SK-N-SH (cell line): Measurements from ENCODE around the gene DPF3. TPM values are rescaled to one million over a fixed set of nuclear protein-coding genes. Genes with fewer than 3 reads are reported as not detected.

Experiments
- CTCF ChIA-PET: fragments of 300-600, 350-600 bp; formaldehyde crosslinking; extraction: SDS; loops from one replicate; lab custom pipeline; 2021; lab: Yijun Ruan, JAX
- POLR2A ChIA-PET: fragments of 350-600 bp; sonication (Branson Sonifier 250); formaldehyde crosslinking; extraction: SDS; loops from one replicate; lab custom pipeline; 2020; ENCODE audit warnings: antibody characterized with exemption, inconsistent platforms; lab: Yijun Ruan, JAX
- DNase-seq: peaks from one replicate; pipeline ENCODE4 v3.0.0; 2012
- H2AFZ ChIP-seq: fragments of 200-600 bp; sonication (generic); 2 replicates; pipeline ENCODE4 v1.8.1; 2016; ENCODE audit warnings: antibody characterized with exemption, mild to moderate bottlenecking, low read depth
- H3F3A ChIP-seq: fragments of 200-600 bp; sonication (generic); replicated peaks from 2 replicates; pipeline ENCODE3; 2016; ENCODE audit warnings: antibody characterized with exemption, mild to moderate bottlenecking; ENCODE audit not compliant: insufficient read depth
- H3K27ac ChIP-seq, 2 experiments: fragments of 200-500 bp in 1 of 2; fragments of 200-600 bp in 1 of 2; sonication (Bioruptor generic) in 1 of 2; sonication (generic), shearing (Covaris generic) in 1 of 2; 2 replicates each; pipeline versions ENCODE4 v1.5.1 to v1.6.1; 2014 to 2016; ENCODE audit warnings: low read depth in 2 of 2, inconsistent platforms in 1 of 2, low read length in 1 of 2, mild to moderate bottlenecking in 1 of 2, mixed read lengths in 1 of 2
- H3K27me3 ChIP-seq: fragments of 200-600 bp; sonication (generic), shearing (Covaris generic); 2 replicates; pipeline ENCODE4 v1.6.1; 2016; ENCODE audit warnings: mixed run types; ENCODE audit not compliant: insufficient read depth
- H3K36me3 ChIP-seq, 2 experiments: fragments of 200-500 bp in 1 of 2; fragments of 200-600 bp in 1 of 2; sonication (Bioruptor generic) in 1 of 2; sonication (generic) in 1 of 2; replicated peaks in 1 of 2; 2 replicates each; pipeline versions ENCODE3 to v1.5.1; 2014 to 2016; ENCODE audit warnings: low read length in 1 of 2, mild to moderate bottlenecking in 1 of 2; ENCODE audit not compliant: insufficient read depth in 2 of 2, control insufficient read depth in 1 of 2
- H3K4me1 ChIP-seq, 2 experiments: fragments of 200-500 bp in 1 of 2; fragments of 200-600 bp in 1 of 2; sonication (Bioruptor generic) in 1 of 2; sonication (generic), shearing (Covaris generic) in 1 of 2; 2 replicates each; pipeline versions ENCODE4 v1.5.1 to v1.6.1; 2014 to 2016; ENCODE audit warnings: low read depth in 1 of 2, low read length in 1 of 2, mixed run types in 1 of 2; ENCODE audit not compliant: insufficient read depth in 2 of 2, control insufficient read depth in 1 of 2
- H3K4me2 ChIP-seq: fragments of 200-600 bp; sonication (generic), shearing (Covaris generic); 2 replicates; pipeline ENCODE4 v1.6.1; 2017; ENCODE audit warnings: mixed run types
- H3K4me3 ChIP-seq, 2 experiments: fragments of 200-500 bp in 1 of 2; fragments of 200-600 bp in 1 of 2; sonication (Bioruptor generic) in 1 of 2; sonication (generic), shearing (Covaris generic) in 1 of 2; 2 replicates each; pipeline versions ENCODE4 v1.5.1 to v1.8.1; 2014 to 2016; ENCODE audit warnings: low read depth in 2 of 2, inconsistent platforms in 1 of 2, low read length in 1 of 2, mild to moderate bottlenecking in 1 of 2, mixed read lengths in 1 of 2, moderate library complexity in 1 of 2
- H3K79me2 ChIP-seq: fragments of 200-600 bp; sonication (generic); 2 replicates; pipeline ENCODE4 v1.8.1; 2017; ENCODE audit warnings: mild to moderate bottlenecking; ENCODE audit not compliant: insufficient read depth
- H3K9ac ChIP-seq: fragments of 200-600 bp; sonication (generic); 2 replicates; pipeline ENCODE4 v1.6.1; 2017; ENCODE audit warnings: mixed run types
- H3K9me2 ChIP-seq: fragments of 200-600 bp; sonication (generic); 2 replicates; pipeline ENCODE4 v1.6.1; 2017; ENCODE audit warnings: mixed run types
- H3K9me3 ChIP-seq: fragments of 200-600 bp; sonication (generic); 2 replicates; pipeline ENCODE4 v1.6.1; 2017; ENCODE audit warnings: mixed run types, mild to moderate bottlenecking, moderate library complexity
- H4K20me1 ChIP-seq: fragments of 200-600 bp; sonication (generic); 2 replicates; pipeline ENCODE4 v1.6.1; 2017; ENCODE audit warnings: mild to moderate bottlenecking, mixed run types; ENCODE audit not compliant: insufficient read depth
- ELF1 ChIP-seq: IDR thresholded peaks from 2 replicates; pipeline ENCODE4 v1.4.0; 2012
- EP300 ChIP-seq, 2 experiments: IDR thresholded peaks; 2 replicates each; pipeline versions ENCODE4 v1.4.0 to v1.6.1; 2012; ENCODE audit warnings: borderline replicate concordance in 1 of 2, low read depth in 1 of 2, low read length in 1 of 2
- FOSL2 ChIP-seq: IDR thresholded peaks from 2 replicates; pipeline ENCODE4 v1.4.0; 2012; ENCODE audit warnings: low read depth, mild to moderate bottlenecking, moderate library complexity, borderline replicate concordance
- FOXJ3 ChIP-seq: sonication (generic); formaldehyde crosslinking; IDR thresholded peaks from 2 replicates; pipeline ENCODE4 v1.5.1; 2020; ENCODE audit warnings: mild to moderate bottlenecking, missing genetic modification reagents
- FOXM1 ChIP-seq: IDR thresholded peaks from 2 replicates; pipeline ENCODE4 v1.4.0; 2012; ENCODE audit warnings: low read depth, mild to moderate bottlenecking
- GABPA ChIP-seq: IDR thresholded peaks from 2 replicates; pipeline ENCODE4 v1.4.0; 2012; ENCODE audit warnings: low read depth, mild to moderate bottlenecking
- GATA2 ChIP-seq: sonication (generic); formaldehyde crosslinking; IDR thresholded peaks from 2 replicates; pipeline ENCODE4 v1.5.0; 2020; ENCODE audit warnings: mild to moderate bottlenecking, missing genetic modification reagents
- JUND ChIP-seq: IDR thresholded peaks from 2 replicates; pipeline ENCODE4 v1.4.0; 2012
- MXI1 ChIP-seq: IDR thresholded peaks from 2 replicates; pipeline ENCODE4 v1.6.1; 2012; ENCODE audit warnings: mild to moderate bottlenecking, low read depth, low read length, improper control_type of control experiment
- NRF1 ChIP-seq: IDR thresholded peaks from 2 replicates; pipeline ENCODE4 v1.6.1; 2012; ENCODE audit warnings: low read depth, mild to moderate bottlenecking, low read length
- POLR2AphosphoS5 ChIP-seq: IDR thresholded peaks from 2 replicates; pipeline ENCODE4 v1.6.1; 2012; ENCODE audit warnings: low read depth, low read length
- RAD21 ChIP-seq: IDR thresholded peaks from 2 replicates; pipeline ENCODE4 v1.6.1; 2012; ENCODE audit warnings: mild to moderate bottlenecking, low read length
- RFX5 ChIP-seq: IDR thresholded peaks from 2 replicates; pipeline ENCODE4 v1.6.1; 2012; ENCODE audit warnings: mild to moderate bottlenecking, improper control_type of control experiment, low read length
- SMC3 ChIP-seq: IDR thresholded peaks from 2 replicates; pipeline ENCODE4 v1.6.1; 2012; ENCODE audit warnings: low read depth, low read length, improper control_type of control experiment
- TAF1 ChIP-seq: IDR thresholded peaks from 2 replicates; pipeline ENCODE4 v1.6.1; 2012; ENCODE audit warnings: low read depth, mild to moderate bottlenecking, low read length, moderate library complexity, borderline replicate concordance
- TCF12 ChIP-seq: IDR thresholded peaks from 2 replicates; pipeline ENCODE4 v1.4.0; 2012
- WGBS: methylation state at CpG from one replicate; pipeline ENCODE4 v1.1.6; 2017; ENCODE audit warnings: low lambda C conversion rate; 5-methylcytosine and 5-hydroxymethylcytosine counted together
- polyA plus RNA-seq, 3 experiments: library from polyadenylated mRNA; depleted of rRNA; stranded (reverse); fragments of >200 nt; gene quantifications; 2 replicates each; pipeline ENCODE4 v1.2.3, GENCODE V29; 2012
- TF ChIP-seq, protein P1 (sequence below): fragments of 200-600 bp; sonication (generic); IDR thresholded peaks from 2 replicates; pipeline ENCODE4 v1.6.1; 2017; ENCODE audit warnings: antibody characterized with exemption, mild to moderate bottlenecking, moderate library complexity
- TF ChIP-seq, protein P2 (sequence below): IDR thresholded peaks from 2 replicates; pipeline ENCODE4 v1.6.1; 2012; ENCODE audit warnings: mild to moderate bottlenecking, low read depth, low read length, moderate library complexity
- TF ChIP-seq, protein P3 (sequence below): IDR thresholded peaks from 2 replicates; pipeline ENCODE4 v1.4.0; 2012; ENCODE audit warnings: low read depth
- TF ChIP-seq, protein P4 (sequence below): fragments of 150-350 bp; IDR thresholded peaks from 2 replicates; pipeline ENCODE4 v1.6.1; 2016; ENCODE audit warnings: mild to moderate bottlenecking, low read depth, low read length
- TF ChIP-seq, protein P5 (sequence below): IDR thresholded peaks from 2 replicates; pipeline ENCODE4 v1.4.0; 2012; ENCODE audit warnings: low read depth, borderline replicate concordance

DPF3 gene
- polyA plus RNA-seq, 1 of the 3 experiments (the other 2 are of a cell fraction): 2.8 TPM

DNA sequence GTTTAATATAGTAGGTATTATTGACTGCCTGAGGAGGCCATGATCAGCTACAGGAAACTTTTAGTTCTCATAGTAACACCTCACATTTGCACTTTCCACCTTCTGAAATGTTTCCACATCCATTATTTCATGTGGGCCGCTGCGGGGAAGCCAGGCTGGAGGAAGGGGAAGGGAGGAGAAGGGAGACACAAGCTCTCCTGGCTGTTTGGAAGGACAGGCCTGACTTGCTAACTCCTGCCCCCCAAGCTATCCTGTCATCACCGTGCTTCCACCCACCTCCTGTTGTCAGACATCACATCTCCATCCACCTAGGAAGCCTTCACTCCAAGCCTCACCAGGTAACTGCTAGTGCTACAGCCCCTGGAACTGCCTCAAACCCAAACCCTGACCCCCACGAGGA, 9.5 kb downstream of the DPF3 start (continued):
- TF ChIP-seq FOXJ3 (CRISPR knock-in tag): no peak
- no peak for TF ChIP-seq TCF12
- no peak for TF ChIP-seq FOSL2

DNA sequence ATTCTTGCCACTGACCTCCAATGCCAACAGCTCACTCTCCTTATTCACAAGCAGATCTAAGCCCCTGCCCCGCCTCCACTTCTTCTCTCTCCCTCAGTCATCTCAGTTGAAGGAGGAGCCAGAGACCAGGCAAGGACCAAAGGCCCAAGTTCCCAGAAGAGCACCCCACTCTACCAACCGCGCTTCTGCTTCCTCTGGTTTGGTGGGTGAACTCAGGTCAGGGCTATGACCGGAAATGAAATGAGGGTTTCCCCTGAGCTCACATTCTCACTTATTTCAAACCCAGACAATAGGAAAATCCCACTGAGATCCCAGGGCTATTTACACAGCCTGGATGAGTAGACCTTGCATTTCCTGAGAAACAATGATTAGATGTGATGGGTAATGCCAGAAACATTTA, 9.9 kb downstream of the DPF3 start:
- ChIA-PET CTCF (interaction anchor here (1.0 to 2.3 kb wide), 3 partner anchors 8 to 364 kb away, joined by 3 to 5 read pairs (median 4); partner anchors contain the start of gene DPF3), POLR2A (no interaction called here)
- Histone ChIP-seq H3F3A (no peaks in the 10 kb centered on the region), H3K4me1 (no peaks in the 10 kb centered on the region; a peak in 2 of 4 replicates), H3K27me3 (no peaks in the 10 kb centered on the region), H2AFZ (no peak overlapping the region), H3K4me3 (no peak overlapping the region), H3K27ac (no peak overlapping the region), H3K36me3 (no peaks in the 10 kb centered on the region), H3K79me2 (no peaks in the 10 kb centered on the region), H3K9me2 (no peaks in the 10 kb centered on the region), H3K9me3 (no peaks in the 10 kb centered on the region), H3K9ac (no peak overlapping the region), H4K20me1 (no peaks in the 10 kb centered on the region), H3K4me2 (no peak overlapping the region)
- no peak for DNase-seq
- TF ChIP-seq GABPA: no peak
- no peak for TF ChIP-seq JUND
- TF ChIP-seq, protein P1, sequence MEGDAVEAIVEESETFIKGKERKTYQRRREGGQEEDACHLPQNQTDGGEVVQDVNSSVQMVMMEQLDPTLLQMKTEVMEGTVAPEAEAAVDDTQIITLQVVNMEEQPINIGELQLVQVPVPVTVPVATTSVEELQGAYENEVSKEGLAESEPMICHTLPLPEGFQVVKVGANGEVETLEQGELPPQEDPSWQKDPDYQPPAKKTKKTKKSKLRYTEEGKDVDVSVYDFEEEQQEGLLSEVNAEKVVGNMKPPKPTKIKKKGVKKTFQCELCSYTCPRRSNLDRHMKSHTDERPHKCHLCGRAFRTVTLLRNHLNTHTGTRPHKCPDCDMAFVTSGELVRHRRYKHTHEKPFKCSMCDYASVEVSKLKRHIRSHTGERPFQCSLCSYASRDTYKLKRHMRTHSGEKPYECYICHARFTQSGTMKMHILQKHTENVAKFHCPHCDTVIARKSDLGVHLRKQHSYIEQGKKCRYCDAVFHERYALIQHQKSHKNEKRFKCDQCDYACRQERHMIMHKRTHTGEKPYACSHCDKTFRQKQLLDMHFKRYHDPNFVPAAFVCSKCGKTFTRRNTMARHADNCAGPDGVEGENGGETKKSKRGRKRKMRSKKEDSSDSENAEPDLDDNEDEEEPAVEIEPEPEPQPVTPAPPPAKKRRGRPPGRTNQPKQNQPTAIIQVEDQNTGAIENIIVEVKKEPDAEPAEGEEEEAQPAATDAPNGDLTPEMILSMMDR: no peak
- TF ChIP-seq, protein P2, sequence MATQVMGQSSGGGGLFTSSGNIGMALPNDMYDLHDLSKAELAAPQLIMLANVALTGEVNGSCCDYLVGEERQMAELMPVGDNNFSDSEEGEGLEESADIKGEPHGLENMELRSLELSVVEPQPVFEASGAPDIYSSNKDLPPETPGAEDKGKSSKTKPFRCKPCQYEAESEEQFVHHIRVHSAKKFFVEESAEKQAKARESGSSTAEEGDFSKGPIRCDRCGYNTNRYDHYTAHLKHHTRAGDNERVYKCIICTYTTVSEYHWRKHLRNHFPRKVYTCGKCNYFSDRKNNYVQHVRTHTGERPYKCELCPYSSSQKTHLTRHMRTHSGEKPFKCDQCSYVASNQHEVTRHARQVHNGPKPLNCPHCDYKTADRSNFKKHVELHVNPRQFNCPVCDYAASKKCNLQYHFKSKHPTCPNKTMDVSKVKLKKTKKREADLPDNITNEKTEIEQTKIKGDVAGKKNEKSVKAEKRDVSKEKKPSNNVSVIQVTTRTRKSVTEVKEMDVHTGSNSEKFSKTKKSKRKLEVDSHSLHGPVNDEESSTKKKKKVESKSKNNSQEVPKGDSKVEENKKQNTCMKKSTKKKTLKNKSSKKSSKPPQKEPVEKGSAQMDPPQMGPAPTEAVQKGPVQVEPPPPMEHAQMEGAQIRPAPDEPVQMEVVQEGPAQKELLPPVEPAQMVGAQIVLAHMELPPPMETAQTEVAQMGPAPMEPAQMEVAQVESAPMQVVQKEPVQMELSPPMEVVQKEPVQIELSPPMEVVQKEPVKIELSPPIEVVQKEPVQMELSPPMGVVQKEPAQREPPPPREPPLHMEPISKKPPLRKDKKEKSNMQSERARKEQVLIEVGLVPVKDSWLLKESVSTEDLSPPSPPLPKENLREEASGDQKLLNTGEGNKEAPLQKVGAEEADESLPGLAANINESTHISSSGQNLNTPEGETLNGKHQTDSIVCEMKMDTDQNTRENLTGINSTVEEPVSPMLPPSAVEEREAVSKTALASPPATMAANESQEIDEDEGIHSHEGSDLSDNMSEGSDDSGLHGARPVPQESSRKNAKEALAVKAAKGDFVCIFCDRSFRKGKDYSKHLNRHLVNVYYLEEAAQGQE: no peak
- TF ChIP-seq GATA2: no peak
- TF ChIP-seq, protein P3, sequence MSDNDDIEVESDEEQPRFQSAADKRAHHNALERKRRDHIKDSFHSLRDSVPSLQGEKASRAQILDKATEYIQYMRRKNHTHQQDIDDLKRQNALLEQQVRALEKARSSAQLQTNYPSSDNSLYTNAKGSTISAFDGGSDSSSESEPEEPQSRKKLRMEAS: no peak
- no peak for TF ChIP-seq NRF1
- no peak for TF ChIP-seq ELF1
- TF ChIP-seq, protein P4, sequence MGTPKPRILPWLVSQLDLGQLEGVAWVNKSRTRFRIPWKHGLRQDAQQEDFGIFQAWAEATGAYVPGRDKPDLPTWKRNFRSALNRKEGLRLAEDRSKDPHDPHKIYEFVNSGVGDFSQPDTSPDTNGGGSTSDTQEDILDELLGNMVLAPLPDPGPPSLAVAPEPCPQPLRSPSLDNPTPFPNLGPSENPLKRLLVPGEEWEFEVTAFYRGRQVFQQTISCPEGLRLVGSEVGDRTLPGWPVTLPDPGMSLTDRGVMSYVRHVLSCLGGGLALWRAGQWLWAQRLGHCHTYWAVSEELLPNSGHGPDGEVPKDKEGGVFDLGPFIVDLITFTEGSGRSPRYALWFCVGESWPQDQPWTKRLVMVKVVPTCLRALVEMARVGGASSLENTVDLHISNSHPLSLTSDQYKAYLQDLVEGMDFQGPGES: no peak
- no peak for TF ChIP-seq RFX5
- TF ChIP-seq EP300 (IDR thresholded peaks at IDR 0.05; ENCODE audit: borderline replicate concordance in 1 of 2, low read depth in 1 of 2, low read length in 1 of 2): no peak
- no peak for TF ChIP-seq MXI1
- no peak for TF ChIP-seq FOXM1
- no peak for TF ChIP-seq POLR2AphosphoS5
- no peak for TF ChIP-seq FOXJ3 (CRISPR knock-in tag)
- TF ChIP-seq TAF1: no peak
- TF ChIP-seq, protein P5, sequence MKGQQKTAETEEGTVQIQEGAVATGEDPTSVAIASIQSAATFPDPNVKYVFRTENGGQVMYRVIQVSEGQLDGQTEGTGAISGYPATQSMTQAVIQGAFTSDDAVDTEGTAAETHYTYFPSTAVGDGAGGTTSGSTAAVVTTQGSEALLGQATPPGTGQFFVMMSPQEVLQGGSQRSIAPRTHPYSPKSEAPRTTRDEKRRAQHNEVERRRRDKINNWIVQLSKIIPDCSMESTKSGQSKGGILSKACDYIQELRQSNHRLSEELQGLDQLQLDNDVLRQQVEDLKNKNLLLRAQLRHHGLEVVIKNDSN: no peak
- TF ChIP-seq RAD21: no peak
- TF ChIP-seq SMC3: no peak
- WGBS: 78% methylated on average over 4 of the region's 4 CpGs
